ENCODE data around the gene RNF186.

- TF ChIP-seq CTCF (tag by site-specific recombination; IDR thresholded peaks at IDR 0.05), result no peak
- TF ChIP-seq TCF7L2 (IDR thresholded peaks at IDR 0.05; ENCODE audit: borderline replicate concordance, low read depth, low read length), result no peak
- TF ChIP-seq ZBTB21 (tag by site-specific recombination; IDR thresholded peaks at IDR 0.05), result no peak
Measured at GRCh38 chr1:19862944-19863343, 47.9 kb upstream of the RNF186 start.
